Measurements from ENCODE around the gene ALDH4A1.
A peak's percentile ranks its signal among the peaks of the same experiment; 100 is the strongest.

ALDH4A1 gene

GRCh38 chr1:18922319-18922726 lies 20.0 kb upstream of the ALDH4A1 start:
- no peak for DNase-seq

GRCh38 chr1:18921516-18922251 lies 19.3 kb upstream of the ALDH4A1 start:
- no peak for DNase-seq

GRCh38 chr1:18920931-18921330 lies 18.6 kb upstream of the ALDH4A1 start:
- DNase-seq: no peak

GRCh38 chr1:18919956-18920355 lies 17.6 kb upstream of the ALDH4A1 start:
- DNase-seq: no peak

GRCh38 chr1:18919197-18919905 lies 17.0 kb upstream of the ALDH4A1 start:
- no peak for DNase-seq

- no peak for DNase-seq
These were observed 16.1 kb upstream of the ALDH4A1 start for GRCh38 chr1:18918417-18918816.

GRCh38 chr1:18917071-18917799 lies 14.9 kb upstream of the ALDH4A1 start:
- no peak for DNase-seq

- DNase-seq: no peak
These were observed 13.0 kb upstream of the ALDH4A1 start for GRCh38 chr1:18915341-18915740.

- peak; percentile 79 for DNase-seq
These were observed 10.9 kb upstream of the ALDH4A1 start for GRCh38 chr1:18913065-18913835.

GRCh38 chr1:18912550-18912949 lies 10.2 kb upstream of the ALDH4A1 start:
- no peak for DNase-seq

GRCh38 chr1:18908911-18909771 lies 6.8 kb upstream of the ALDH4A1 start:
- DNase-seq: no peak

GRCh38 chr1:18907917-18908845 lies 5.8 kb upstream of the ALDH4A1 start:
- DNase-seq: no peak

- DNase-seq: peak; percentile 85
These were observed 4.9 kb upstream of the ALDH4A1 start for GRCh38 chr1:18907021-18907916.

GRCh38 chr1:18903291-18903756 lies 969 bp upstream of the ALDH4A1 start:
- DNase-seq: no peak

- DNase-seq: no peak
These were observed 318 bp downstream of the ALDH4A1 start for GRCh38 chr1:18901952-18902522.

- DNase-seq: no peak
These were observed 1.0 kb downstream of the ALDH4A1 start for GRCh38 chr1:18901147-18901951.

GRCh38 chr1:18900303-18900841 lies 2.0 kb downstream of the ALDH4A1 start:
- DNase-seq: no peak
